ENCODE results near the gene MRPS12.

Gene MRPS12

DNA sequence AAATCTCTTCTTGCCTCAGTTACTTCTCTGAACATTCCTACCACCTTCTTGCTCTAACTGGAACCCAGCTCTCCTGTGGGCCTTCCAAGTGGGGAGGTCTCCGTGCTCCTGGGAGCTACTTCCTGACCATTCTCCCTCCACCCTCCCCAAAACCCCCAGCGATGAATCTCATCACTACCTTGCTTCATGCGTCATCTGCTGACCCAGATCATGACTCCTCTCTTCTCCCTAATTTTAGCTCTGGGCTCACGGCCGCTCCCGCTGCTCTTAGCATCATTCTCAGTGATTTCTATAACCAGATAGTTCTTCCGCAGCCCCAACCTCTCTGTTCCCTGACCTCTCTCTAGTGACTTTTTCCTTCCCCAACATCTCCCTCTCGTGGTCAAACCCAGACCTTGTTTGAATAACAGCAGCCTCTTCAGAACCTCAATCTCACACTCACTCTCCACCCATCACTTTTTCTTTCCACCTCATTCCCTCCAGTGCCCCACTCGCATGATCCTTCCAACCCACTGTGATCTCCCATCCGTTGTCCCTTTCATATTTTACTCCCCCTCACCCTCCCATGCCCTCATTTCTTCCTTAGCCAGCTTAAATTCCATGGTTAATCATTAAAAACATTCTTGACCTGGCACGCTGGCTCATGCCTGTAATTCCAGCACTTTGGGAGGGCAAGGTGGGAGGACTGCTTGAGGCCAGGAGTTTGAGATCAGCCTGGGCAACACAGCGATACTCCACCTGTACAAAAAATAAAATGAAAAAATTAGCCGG lies 21.8 kb downstream of the MRPS12 start:
- Histone ChIP-seq H3K4me1 (peaks cover 0 to 13% (median 11%) of the 10 kb centered on the region in 4 donors), H3K36me3 (peaks cover 10 to 13% (median 12%) of the 10 kb centered on the region in 3 donors), H3K9me3 (no peaks in the 10 kb centered on the region), H3K27me3 (no peaks in the 10 kb centered on the region), H3K27ac (no peak overlapping the region), H3K4me3 (no peak overlapping the region)
- TF ChIP-seq, protein P1, sequence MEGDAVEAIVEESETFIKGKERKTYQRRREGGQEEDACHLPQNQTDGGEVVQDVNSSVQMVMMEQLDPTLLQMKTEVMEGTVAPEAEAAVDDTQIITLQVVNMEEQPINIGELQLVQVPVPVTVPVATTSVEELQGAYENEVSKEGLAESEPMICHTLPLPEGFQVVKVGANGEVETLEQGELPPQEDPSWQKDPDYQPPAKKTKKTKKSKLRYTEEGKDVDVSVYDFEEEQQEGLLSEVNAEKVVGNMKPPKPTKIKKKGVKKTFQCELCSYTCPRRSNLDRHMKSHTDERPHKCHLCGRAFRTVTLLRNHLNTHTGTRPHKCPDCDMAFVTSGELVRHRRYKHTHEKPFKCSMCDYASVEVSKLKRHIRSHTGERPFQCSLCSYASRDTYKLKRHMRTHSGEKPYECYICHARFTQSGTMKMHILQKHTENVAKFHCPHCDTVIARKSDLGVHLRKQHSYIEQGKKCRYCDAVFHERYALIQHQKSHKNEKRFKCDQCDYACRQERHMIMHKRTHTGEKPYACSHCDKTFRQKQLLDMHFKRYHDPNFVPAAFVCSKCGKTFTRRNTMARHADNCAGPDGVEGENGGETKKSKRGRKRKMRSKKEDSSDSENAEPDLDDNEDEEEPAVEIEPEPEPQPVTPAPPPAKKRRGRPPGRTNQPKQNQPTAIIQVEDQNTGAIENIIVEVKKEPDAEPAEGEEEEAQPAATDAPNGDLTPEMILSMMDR (IDR thresholded peaks at IDR 0.05), result no peak
- DNase-seq, result no peak
- intact Hi-C loops (cut with DNase I; ENCODE audit: low total_unique reads), result no loop called here

DNA sequence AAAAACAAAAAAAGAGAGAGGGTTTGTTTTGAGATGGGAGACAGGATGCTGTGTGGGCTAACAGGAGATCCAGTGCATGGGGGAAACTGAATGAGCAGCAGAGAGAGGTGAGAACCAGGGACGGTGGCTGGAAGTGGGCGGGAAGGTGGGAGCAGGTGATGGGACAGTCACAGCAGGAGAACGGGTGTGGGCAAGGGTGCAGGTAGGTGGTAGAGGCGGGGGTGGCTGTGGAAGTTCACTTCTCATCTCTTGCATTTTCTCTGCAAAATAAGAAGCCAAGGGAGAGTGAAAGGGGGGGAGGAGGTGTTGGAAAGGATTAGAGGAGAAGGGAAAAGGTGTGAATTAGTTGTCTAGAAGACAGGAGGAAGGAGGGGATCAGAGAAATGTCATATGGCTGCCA lies 22.9 kb downstream of the MRPS12 start:
- DNase-seq, result no peak
- peaks cover 8 to 12% (median 11%) of the 10 kb centered on the region in 3 donors for H3K36me3 ChIP-seq
- H3K4me3 ChIP-seq, result no peak overlapping the region
- no peaks in the 10 kb centered on the region for H3K27me3 ChIP-seq
- H3K9me3 ChIP-seq, result no peaks in the 10 kb centered on the region
- intact Hi-C loops (cut with DNase I; ENCODE audit: low total_unique reads), result no loop called here
- peaks cover 0 to 13% (median 11%) of the 10 kb centered on the region in 4 donors for H3K4me1 ChIP-seq
- TF ChIP-seq, protein P1 (IDR thresholded peaks at IDR 0.05), result no peak
- no peak overlapping the region for H3K27ac ChIP-seq

DNA sequence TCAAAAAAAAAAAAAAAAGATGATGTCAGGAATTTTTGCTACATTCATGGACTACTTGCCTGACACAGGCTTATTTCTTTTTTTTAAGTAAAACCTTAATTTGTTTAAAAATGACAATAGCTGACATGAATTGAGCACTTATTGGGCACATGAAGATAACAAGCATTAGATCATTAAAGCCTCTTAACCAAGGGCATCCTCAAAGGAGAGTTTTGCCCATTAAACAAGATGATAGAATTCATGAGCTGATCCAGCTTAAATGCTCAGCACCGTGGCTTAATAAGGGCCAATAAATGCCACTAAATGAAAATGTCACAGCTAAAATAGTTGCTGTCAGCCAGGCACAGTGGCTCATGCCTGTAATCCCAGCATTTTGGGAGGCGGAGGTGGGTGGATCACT lies 25.5 kb downstream of the MRPS12 start:
- no peaks in the 10 kb centered on the region for H3K27me3 ChIP-seq
- TF ChIP-seq, protein P1 (IDR thresholded peaks at IDR 0.05), result no peak
- intact Hi-C loops (cut with DNase I; ENCODE audit: low total_unique reads), result no loop called here
- no peak overlapping the region for H3K27ac ChIP-seq
- no peaks in the 10 kb centered on the region for H3K9me3 ChIP-seq
- peaks cover 8 to 12% (median 11%) of the 10 kb centered on the region in 3 donors for H3K36me3 ChIP-seq
- H3K4me1 ChIP-seq, result no peaks in the 10 kb centered on the region
- no peak overlapping the region for H3K4me3 ChIP-seq
- DNase-seq, result no peak

DNA sequence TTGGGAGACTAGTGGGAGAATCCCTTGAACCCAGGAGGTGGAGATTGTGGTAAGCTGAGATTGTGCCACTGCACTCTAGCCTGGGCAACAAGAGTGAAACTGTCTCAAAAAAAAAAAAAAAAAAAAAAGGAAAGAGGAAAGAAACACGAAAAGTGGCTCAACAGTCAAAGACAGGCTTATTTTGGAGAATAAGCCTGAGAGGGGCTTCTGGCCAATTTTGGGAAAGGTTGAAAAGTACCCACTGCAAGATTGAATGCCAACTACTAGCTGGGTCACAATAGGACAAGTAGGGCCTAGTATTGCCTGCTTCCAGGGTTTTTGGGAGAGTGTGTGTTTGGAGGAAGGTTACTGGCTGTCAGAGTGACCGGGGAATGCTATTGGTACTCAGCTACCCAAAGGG lies 27.6 kb downstream of the MRPS12 start:
- no peak for DNase-seq
- Histone ChIP-seq H3K36me3 (peaks cover 8 to 12% (median 11%) of the 10 kb centered on the region in 3 donors), H3K4me3 (no peak overlapping the region), H3K9me3 (no peaks in the 10 kb centered on the region), H3K4me1 (peaks cover 0 to 8% (median 1%) of the 10 kb centered on the region in 4 donors), H3K27me3 (no peaks in the 10 kb centered on the region), H3K27ac (no peak overlapping the region)
- intact Hi-C loops (cut with DNase I; ENCODE audit: low total_unique reads), result no loop called here
- TF ChIP-seq, protein P1 (IDR thresholded peaks at IDR 0.05), result no peak

DNA sequence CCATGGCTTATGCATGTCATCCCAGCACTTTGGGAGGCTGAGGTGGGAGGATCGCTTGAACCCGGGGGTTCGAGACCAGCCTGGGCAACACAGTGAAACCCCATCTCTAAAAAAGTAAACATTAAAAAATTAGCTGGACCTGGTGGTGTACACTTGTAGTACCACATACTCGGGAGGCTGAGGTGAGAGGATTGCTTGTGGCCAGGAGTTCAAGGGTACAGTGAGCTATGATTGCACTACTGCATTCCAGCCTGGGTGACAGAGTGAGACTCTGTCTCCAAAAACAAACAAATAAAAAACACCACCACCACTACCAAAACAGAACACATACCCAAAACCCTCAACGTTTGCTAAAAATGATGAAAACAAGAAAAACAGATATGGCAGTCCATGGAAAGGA lies 28.9 kb downstream of the MRPS12 start:
- Histone ChIP-seq H3K4me3 (no peak overlapping the region), H3K9me3 (no peaks in the 10 kb centered on the region), H3K27me3 (no peaks in the 10 kb centered on the region), H3K36me3 (peaks cover 8 to 17% (median 12%) of the 10 kb centered on the region in 3 donors), H3K4me1 (peaks cover 0 to 8% (median 1%) of the 10 kb centered on the region in 4 donors), H3K27ac (no peak overlapping the region)
- DNase-seq, result no peak
- intact Hi-C loops (cut with DNase I; ENCODE audit: low total_unique reads), result loop anchor here (10.0 kb wide), 1 partner anchor 165 kb away; the partner anchor contains the start of gene PAK4
- TF ChIP-seq, protein P1 (IDR thresholded peaks at IDR 0.05), result no peak
